Type B pancreatic cell (in vitro differentiated cells): Measurements from ENCODE around the gene HRH1. TPM values are rescaled to one million over a fixed set of nuclear protein-coding genes. Genes with fewer than 3 reads are reported as not detected.

Experiments used
- DNase-seq: peaks from one replicate; pipeline ENCODE4 v3.0.0; 2021; ENCODE audit warnings: mixed read lengths; ENCODE audit not compliant: unreplicated experiment; ENCODE audit errors: extremely low spot score
- H3K27ac Mint-ChIP-seq: 2 replicates; pipeline ENCODE4 v1.8.0; 2021; ENCODE audit warnings: mild to moderate bottlenecking, mixed read lengths
- H3K27me3 Mint-ChIP-seq: 2 replicates; pipeline ENCODE4 v1.8.0; 2021; ENCODE audit warnings: mixed read lengths
- H3K36me3 Mint-ChIP-seq: 2 replicates; pipeline ENCODE4 v1.8.0; 2021; ENCODE audit warnings: mixed read lengths
- H3K4me1 Mint-ChIP-seq: one replicate; pipeline ENCODE4 v1.8.0; 2021; ENCODE audit warnings: mixed read lengths; ENCODE audit not compliant: unreplicated experiment
- H3K4me3 Mint-ChIP-seq: 2 replicates; pipeline ENCODE4 v1.8.0; 2021; ENCODE audit warnings: mild to moderate bottlenecking, mixed read lengths
- H3K9me3 Mint-ChIP-seq: 2 replicates; pipeline ENCODE4 v1.8.0; 2021; ENCODE audit warnings: mixed read lengths
- total RNA-seq: library from RNA; stranded (reverse); gene quantifications from 2 replicates; pipeline ENCODE4 v1.2.1, GENCODE V29; 2021; ENCODE audit warnings: low replicate concordance
- TF ChIP-seq, protein P1 (sequence below): fragments of 200-600 bp; sonication (generic); conservative IDR thresholded peaks from 2 replicates; pipeline ENCODE4 v1.5.0; 2021; ENCODE audit warnings: antibody characterized with exemption, mild to moderate bottlenecking

HRH1 gene
- total RNA-seq, 1 donor from 2014 or later, result 4.7 TPM

DNA sequence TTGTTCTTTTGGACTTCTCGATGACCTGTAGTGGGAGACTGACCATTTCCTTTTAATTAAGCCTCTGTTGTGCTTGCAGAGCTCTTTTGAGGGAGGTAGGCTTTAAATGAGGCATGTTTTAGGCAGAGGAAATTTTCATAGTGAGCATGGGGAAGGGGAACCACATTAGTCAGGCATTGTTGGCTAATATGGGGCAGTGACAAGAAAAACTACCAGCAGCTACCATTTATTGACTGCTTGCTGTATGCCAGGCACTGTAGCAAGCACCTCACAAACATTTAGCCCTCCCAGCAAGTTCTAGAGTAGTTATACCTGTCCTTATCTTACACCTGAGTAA, 128.8 kb downstream of the HRH1 start:
- no peak overlapping the region for H3K27ac Mint-ChIP-seq
- H3K36me3 Mint-ChIP-seq, result peaks cover 4% of the 10 kb centered on the region
- H3K4me1 Mint-ChIP-seq, result peaks cover 16% of the 10 kb centered on the region
- DNase-seq, result no peak
- H3K9me3 Mint-ChIP-seq, result no peaks in the 10 kb centered on the region
- no peaks in the 10 kb centered on the region for H3K27me3 Mint-ChIP-seq
- TF ChIP-seq, protein P1, sequence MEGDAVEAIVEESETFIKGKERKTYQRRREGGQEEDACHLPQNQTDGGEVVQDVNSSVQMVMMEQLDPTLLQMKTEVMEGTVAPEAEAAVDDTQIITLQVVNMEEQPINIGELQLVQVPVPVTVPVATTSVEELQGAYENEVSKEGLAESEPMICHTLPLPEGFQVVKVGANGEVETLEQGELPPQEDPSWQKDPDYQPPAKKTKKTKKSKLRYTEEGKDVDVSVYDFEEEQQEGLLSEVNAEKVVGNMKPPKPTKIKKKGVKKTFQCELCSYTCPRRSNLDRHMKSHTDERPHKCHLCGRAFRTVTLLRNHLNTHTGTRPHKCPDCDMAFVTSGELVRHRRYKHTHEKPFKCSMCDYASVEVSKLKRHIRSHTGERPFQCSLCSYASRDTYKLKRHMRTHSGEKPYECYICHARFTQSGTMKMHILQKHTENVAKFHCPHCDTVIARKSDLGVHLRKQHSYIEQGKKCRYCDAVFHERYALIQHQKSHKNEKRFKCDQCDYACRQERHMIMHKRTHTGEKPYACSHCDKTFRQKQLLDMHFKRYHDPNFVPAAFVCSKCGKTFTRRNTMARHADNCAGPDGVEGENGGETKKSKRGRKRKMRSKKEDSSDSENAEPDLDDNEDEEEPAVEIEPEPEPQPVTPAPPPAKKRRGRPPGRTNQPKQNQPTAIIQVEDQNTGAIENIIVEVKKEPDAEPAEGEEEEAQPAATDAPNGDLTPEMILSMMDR, result no peak
- H3K4me3 Mint-ChIP-seq, result peak overlapping the region; percentile 35

DNA sequence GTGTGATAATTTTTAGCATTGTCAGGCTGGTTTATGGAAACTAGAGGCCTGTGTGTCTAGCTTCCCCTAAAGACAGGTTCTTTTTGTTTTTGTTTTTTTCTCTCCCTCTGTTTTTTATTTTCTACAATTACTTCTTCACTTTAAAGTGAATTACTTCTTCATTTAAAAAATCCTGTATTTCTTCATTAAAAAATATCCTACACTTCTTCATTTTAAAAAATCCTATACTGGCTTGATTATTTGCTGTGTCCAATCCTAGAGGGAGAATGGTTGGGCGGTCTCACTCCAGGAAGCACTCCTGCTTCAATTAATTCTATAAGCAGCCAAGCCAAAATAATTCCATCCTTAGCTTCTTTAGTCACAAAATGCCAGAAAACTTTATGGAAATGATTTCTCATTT, 129.7 kb downstream of the HRH1 start:
- no peak for DNase-seq

DNA sequence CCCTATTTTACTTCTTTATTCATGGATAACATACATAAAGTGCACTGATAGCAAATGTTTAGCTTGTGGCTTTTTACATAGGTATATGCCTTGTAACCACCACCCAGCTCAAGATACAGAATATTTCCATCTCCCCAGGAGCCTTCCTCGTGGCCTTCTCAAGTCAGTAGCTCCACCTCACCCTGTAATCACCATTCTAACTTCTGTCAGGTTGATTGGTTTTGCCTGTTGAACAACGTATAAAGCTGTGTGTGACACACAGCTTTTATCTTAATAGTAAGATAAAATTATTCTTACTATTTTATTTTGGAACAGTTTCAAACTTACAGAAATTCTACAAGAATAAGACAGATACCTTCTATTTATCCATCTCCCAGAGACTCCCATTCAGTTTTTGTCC, 131.2 kb downstream of the HRH1 start:
- H3K27me3 Mint-ChIP-seq, result no peaks in the 10 kb centered on the region
- no peaks in the 10 kb centered on the region for H3K9me3 Mint-ChIP-seq
- H3K4me1 Mint-ChIP-seq, result peaks cover 26% of the 10 kb centered on the region
- DNase-seq, result no peak
- TF ChIP-seq, protein P1, result no peak
- H3K27ac Mint-ChIP-seq, result no peak overlapping the region
- H3K4me3 Mint-ChIP-seq, result no peak overlapping the region
- H3K36me3 Mint-ChIP-seq, result peaks cover 4% of the 10 kb centered on the region

More for the DNA sequence above, 129.7 kb downstream of the HRH1 start:
- peaks cover 22% of the 10 kb centered on the region for H3K4me1 Mint-ChIP-seq
- TF ChIP-seq, protein P1, result no peak
- no peak overlapping the region for H3K4me3 Mint-ChIP-seq
- no peak overlapping the region for H3K27ac Mint-ChIP-seq
- peaks cover 4% of the 10 kb centered on the region for H3K36me3 Mint-ChIP-seq
- H3K27me3 Mint-ChIP-seq, result no peaks in the 10 kb centered on the region
- H3K9me3 Mint-ChIP-seq, result no peaks in the 10 kb centered on the region

DNA sequence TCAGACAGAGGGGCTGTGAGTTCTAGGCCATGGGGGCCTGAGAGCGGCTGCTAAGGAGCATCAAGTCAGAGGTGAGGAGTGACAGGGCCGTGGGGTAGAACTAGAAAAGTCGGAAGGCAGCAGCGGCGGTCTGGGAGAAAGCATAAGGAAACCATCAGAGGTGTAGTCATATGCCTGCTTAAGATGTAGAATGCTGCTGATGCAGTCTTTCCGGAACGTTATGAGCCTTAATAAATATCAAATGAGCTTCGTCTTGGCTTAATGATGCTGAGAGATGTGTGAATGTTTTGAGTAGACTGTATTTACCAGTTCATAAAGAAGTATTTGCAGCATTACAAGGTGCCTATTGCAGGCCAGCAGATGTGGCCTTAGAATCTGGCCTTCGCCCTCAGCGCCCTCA, 133.1 kb downstream of the HRH1 start:
- no peaks in the 10 kb centered on the region for H3K27me3 Mint-ChIP-seq
- no peaks in the 10 kb centered on the region for H3K9me3 Mint-ChIP-seq
- peaks cover 8% of the 10 kb centered on the region for H3K36me3 Mint-ChIP-seq
- H3K27ac Mint-ChIP-seq, result peak overlapping the region; percentile 39
- peak overlapping the region; percentile 14 for H3K4me3 Mint-ChIP-seq
- TF ChIP-seq, protein P1, result no peak
- H3K4me1 Mint-ChIP-seq, result peaks cover 20% of the 10 kb centered on the region
- DNase-seq, result no peak

DNA sequence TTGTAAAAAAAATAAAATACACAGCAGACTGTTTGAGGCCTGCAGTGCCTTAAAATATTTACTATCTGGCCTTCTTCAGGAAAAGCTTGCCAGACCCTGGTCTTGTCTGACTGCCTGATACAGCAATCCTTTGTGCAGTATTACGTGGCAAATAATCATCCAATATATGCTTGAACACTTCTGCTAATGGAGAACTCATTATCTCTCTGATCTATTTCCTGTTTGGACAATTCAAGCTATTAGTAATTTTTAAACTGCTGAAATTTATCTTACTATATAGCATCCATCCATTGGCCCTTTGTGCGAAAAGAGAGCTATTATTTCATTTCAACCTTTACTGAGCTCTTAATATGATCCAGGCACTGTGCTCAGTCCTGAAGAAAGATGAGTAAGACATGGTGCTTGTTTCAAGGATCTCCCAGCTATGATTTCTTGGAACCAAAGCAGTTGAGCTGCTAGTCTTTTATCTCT, 133.8 kb downstream of the HRH1 start:
- peaks cover 8% of the 10 kb centered on the region for H3K36me3 Mint-ChIP-seq
- peaks cover 20% of the 10 kb centered on the region for H3K4me1 Mint-ChIP-seq
- TF ChIP-seq, protein P1, result no peak
- H3K27ac Mint-ChIP-seq, result no peak overlapping the region
- DNase-seq, result no peak
- H3K4me3 Mint-ChIP-seq, result no peak overlapping the region
- H3K9me3 Mint-ChIP-seq, result no peaks in the 10 kb centered on the region
- no peaks in the 10 kb centered on the region for H3K27me3 Mint-ChIP-seq
